GM19324 (cell line): ENCODE measurements around the gene HTD2.
A peak's percentile ranks its signal among the peaks of the same experiment; 100 is the strongest.
"Not testable (repeated sequence)": the region's sequence is repeated elsewhere in the genome, so short reads cannot be mapped to it uniquely, and the experiment has no call there.

Experiments
- ATAC-seq: cut with Tn5 transposase; IDR thresholded peaks from one replicate; pipeline ENCODE4 v1.9.1; 2021; ENCODE audit warnings: mild to moderate bottlenecking, moderate library complexity; ENCODE audit not compliant: unreplicated experiment, low FRiP score

HTD2 gene

DNA sequence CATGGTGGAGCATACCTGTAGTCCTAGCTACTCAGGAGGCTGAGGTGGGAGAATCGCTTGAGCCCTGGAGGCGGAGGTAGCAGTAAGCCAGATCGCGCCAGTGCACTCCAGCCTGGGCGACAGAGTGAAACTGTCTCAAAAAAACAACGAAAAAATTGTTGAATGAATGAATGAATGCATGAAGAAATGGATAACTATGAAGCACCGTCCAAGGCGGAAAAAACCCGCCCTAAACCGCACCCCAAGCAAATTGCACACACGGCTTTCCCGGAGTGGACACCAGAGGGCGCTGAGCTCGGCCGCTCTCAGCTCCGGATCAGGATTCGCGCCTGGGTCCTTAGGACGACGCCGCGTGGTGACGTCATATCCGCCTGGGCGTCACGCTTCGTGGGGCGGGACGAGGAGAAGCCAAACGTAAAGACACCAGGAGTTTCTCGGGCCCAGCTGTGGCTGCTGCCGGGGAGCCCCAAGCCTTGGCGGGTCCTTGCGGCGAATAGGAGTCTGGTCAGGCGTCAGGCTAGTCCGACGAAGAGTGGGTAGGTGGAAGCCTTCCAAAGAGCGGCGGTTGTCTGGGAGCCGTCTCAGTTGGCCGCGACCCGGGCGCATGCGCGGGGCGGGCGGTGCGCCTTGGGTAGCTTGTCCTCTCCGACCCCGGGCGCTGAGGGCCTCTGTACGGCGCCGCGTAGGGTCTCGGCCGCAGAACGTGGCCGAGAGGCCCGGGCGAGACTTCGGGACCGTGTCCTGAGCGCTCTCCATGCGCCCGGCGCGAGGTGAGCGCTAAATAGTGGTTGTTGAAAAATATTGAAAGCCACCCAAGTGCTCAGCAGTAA, at the start of gene HTD2, which contains the start of gene RPP14:
TSS of gene HTD2 (plus strand) at position 639 of the 830 bp plus-strand sequence. CDS start 11,094 bp downstream, outside the sequence.
TSS of gene RPP14 (plus strand) at position 364 of the 830 bp plus-strand sequence. CDS start 4,085 bp downstream, outside the sequence.
- ATAC-seq, result peak; percentile 93

DNA sequence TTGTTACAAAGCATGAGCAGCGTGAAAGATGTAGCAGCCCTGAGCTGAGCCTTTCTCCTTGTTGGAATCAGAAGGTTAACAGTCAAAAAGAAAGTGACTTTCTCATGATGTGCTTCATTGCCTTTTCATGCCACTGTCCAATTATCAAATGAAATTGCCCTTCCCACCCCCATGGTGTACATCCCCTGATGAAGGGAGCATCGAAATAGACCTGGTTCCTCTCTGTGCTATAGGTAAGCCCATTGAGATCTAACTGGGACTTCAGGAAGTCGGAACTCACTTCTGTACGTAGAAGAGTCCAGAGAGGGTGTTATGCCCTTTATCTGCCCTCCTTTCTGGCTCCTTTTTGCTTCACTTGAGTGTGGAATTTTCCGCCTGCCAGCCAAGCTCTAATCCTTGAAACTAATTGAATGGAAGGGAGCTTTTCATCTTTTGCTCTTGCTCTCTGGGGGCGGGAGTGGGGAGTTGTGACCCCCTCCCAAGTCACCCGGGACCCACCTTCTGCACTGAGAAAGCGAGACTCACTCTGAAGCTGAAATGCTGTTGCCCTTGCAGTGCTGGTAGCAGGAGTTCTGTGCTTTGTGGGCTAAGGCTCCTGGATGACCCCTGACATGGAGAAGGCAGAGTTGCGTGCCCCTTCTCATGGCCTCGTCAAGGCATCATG, 47.8 kb upstream of the HTD2 start:
- ATAC-seq, result no peak

DNA sequence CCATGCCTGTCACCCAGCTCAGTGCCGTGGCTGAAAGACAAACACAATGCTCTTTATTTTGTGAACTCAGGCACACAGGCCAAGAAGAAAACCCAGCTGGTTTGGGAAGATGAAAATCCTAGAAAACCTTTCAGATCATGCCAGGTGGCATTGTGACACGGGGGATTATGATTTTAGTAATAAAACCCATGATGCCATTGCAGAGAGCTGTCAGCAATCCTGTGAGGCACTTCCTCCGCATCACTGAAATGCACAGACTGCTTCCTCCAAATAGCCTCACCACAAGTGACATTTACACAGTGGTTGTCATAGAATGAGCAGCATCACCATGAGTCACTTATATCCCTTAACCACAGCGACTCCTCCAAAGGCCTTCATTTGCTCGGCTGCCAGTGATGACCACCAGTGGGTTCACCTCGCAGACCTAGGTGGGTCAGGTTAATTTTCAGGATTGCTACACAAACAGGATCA, 46.0 kb upstream of the HTD2 start:
- no peak for ATAC-seq

DNA sequence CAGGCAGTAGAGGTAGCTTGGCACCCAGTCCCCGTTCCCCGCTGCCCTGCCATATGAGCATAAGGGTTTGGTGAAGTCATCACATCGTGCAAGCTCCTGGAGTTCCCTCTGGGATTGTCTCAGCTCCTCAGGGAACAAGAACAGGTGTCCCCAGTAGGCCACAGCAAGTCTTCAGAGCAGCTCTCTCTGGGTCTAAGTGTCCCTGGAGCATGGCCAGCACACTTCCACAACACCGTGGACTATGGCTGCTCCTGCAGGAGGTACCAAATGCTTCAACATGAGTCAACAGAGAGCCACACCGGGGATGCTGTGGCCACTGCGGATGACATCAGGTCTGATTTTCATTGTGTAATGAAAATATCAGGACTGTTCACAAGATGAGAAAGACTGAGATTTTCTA, 45.6 kb upstream of the HTD2 start:
- no peak for ATAC-seq

DNA sequence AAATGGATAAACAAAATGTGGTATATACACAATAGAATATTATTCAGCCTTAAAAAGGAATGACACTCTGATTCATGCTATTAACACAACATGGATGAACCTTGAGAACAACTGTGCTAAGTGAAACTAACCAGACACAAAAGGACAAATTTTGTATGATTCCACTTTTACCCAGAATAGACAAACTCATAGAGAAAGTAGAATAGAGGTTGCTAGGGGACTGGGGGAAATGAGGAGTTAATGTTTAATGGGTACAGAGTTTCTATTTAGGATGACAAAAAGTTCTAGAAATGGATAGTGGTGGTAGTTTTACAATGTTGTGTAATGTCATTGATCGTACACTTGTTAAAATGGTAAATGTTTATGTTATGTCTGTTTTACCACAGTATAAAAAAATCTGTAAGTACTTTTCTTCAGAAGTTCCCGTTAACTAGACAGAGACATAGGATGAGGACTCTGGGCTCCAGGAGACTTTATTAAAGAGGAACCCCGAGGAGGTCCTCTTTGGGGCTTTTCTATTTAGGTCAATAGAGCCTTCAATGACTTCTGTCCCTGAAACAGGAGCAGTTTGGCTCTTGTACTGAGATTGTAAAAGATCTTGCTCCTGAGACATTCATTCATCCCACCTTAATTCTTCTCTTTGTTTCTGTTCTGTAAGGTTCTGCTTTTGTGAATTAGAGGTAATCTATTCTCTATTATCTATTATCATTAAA, 44.2 kb upstream of the HTD2 start:
- peak; percentile 62 for ATAC-seq

DNA sequence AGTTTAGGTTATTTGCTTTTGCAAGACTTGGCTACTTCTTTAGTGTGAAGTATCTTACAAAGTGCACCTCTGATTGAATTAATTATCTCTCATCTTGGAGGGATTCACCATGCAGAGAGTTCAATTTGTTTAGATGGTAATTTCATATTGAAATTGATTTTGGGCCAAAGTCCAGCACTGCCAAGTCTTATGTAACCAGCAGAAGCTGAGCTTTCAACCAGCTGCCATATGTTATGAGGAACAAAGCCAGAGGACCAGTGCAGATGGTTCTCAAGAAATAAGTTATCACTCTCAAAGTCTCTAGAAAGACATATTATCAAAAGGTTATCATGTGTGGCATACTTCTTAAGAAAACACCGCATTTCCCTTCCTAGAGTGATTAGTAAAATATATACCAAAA, 39.7 kb upstream of the HTD2 start:
- no peak for ATAC-seq

DNA sequence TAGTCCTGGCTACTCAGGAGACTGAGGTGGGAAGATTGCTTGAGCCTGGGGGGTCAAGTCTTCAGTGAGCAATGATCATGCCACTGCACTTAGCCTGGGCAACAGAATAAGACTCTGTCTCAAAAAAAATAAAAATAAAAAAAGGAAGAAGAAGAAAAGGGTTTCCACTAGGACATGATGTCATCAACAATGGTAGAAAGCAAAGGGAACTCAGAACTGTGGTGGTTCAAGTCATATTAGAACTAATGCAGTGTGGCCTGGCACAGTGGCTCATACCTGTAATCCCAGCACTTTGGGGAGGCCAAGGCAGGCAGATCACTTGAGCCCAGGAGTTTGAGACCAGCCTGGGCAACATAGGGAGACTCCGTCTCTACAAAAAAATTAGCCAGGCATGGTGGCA, 38.8 kb upstream of the HTD2 start:
- ATAC-seq, result not testable (repeated sequence)

DNA sequence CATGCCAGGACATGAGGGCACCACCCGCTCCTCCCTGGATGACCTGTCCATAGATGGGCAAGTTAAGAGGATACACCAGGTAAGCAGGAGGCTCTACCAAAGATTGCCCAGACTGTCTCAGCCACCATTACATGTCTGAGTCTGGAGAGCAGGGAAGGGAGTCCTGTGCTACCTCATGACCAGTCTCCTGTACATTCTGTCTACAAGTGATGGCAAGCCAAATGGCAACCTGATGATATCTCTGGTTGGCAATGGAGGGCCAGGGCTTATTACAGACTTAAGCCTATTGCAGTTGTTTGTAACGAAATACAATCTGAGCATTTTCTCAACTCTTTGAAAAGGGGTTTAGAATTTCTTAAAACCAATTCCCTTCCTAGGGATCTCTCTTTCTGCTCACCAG, 37.0 kb upstream of the HTD2 start:
- no peak for ATAC-seq

DNA sequence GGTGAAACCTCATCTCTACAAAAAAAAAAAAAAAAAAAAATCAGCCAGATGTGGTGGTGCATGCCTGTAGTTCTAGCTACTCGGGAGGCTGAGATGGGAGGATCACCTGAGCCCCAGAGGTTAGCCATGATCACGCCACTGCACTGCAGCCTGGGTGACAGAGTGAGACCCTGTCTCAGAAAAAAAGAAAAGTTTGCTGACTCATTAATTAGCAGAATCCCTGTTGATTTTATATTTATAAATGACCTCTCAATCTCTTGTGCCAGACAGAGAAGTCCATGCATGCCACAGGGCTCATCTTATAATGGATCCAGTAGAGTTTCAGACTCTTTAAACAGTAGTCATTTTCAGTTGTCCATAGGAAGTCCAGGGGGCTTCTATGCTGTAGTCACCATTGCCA, 35.8 kb upstream of the HTD2 start:
- no peak for ATAC-seq

DNA sequence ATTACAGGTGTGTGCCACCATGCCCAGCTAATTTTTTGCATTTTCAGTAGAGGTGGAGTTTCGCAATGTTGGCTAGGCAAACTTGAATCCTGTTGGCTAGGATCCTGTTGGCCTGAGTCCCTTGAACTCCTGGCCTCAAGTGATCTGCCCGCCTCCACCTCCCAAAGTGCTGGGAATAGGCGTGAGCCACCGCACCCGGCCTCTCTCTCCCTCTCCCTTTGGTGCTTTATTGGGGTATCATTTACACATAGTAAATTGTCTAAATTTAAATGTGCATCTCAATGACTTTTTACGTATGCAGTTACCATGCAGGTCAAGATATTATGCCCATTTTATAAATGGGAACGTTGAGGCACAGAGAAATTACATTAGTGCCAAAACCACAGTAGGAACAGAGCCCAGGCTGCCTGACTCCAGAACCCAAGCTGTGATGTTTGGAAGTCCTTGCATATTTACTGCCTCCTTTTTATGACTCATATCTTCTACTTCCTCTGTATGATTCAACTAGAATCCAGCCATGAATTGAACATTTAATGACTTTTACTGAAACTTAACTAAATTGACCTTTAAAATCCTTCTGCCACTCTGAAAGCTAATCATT, 34.3 kb upstream of the HTD2 start:
- no peak for ATAC-seq

DNA sequence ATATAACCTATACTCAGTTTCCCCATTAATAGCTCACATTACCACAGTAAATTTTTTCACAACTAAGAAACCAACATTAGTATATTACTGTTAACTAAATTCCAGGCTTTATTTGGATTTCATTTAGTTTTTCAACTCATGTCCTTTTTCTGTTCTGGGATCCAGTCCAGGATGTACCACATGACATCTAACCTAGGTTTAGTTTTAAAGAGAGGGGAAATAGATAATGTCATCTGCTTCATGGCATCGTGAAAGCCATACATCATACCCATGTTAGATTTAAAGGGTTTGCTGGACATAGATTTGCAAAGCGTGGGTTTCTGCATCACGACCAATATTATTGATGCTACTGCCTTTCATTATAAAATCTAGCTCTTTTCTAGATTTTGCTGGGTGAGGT, 33.4 kb upstream of the HTD2 start:
- ATAC-seq, result no peak

DNA sequence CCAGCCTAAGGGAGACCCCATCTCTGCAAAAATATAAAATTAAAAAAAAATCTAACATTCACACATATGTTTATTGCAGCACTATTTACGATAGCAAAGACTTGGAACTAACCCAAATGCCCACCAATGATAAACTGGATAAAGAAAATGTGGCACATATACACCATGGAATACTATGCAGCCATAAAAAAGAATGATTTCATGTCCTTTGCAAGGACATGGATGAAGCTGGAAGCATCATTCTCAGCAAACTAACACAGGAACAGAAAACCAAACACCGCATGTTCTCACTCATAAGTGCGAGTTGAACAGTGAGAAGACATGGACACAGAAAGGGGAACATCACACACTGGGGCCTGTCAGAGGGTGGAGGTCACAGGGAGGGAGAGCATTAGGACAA, 33.0 kb upstream of the HTD2 start:
- ATAC-seq, result not testable (repeated sequence)

DNA sequence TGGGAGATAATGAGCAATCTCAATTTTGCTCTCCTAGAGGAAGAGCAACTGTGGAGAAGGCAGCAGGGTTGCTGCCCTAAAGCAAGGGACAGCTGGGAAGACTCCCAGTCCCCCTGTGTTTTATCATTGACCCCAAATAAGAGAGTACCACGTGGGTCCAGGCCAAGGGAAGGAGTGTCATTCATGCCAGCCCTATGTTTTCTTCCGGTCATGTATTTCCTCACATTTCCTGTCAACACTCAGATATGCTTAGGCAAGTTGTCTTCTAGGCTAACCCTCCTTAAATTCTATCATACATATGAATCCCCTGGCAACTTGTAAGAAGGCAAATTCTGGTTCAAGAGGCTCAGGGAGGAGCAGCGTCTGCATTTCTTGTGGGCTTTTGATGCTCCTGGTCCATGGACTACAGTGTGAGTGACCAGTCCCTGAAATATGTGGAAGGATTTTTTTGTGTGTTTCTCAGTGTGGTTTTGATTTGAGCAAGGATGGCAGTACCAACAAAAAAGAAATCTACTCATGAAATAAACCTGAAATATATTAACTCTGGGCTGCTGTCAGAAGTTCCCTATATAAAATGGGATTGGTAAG, 32.2 kb upstream of the HTD2 start:
- no peak for ATAC-seq

DNA sequence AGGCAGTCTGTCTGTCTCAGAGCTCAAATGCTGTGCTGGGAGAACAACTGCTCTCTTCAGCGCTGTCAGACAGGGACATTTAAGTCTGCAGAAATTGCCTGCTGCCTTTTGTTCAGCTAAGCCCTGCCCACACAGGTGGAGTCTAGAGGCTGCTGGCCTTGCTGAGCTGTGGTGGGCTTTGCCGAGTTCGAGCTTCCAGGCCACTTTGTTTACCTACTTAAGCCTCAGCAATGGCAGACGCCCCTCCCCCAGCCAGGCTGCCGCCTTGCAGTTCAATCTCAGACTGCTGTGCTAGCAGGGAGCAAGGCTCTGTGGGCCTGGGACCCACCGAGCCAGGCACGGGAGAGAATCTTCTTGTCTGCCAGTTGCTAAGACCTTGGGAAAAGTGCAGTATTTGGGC, 25.3 kb upstream of the HTD2 start:
- ATAC-seq, result no peak

DNA sequence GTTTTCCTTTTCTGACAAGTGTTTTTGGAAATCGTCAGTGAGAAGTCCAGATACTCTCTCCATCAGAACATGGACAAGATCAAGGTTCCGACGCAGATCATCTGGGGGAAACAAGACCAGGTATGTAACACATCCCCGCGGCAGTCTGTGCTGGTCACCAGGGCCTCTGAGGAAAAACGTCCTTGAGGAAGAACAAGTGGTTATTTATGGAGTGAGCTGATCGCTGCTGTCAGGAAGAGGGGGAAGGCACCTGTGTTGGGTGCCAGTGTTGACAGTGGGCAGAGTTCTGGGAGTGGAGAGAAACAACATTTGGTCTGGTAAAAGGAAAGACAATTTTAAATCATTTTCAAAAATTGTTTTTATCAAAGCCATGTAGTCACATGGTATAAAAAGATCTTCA, 21.0 kb upstream of the HTD2 start:
- no peak for ATAC-seq

DNA sequence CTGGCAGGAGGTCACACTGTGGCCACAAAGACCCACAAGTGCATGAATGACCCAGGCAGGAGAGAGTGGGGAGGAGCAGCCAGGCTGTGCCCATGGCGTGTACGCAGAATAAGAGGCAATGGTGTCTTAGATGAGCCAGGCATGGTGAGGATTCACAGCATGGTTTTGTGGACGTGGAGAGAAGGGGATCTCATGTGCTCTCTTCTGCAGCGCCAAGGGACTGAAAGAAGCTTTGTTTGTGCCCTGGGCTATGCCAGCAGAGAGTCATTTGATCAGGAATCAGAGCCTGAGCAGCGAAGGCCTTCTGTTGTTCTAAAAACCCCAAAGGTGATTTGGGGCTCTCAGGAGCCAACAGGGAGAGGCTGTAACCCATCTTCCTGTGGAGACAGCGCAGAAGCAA, 19.0 kb upstream of the HTD2 start:
- ATAC-seq, result no peak

DNA sequence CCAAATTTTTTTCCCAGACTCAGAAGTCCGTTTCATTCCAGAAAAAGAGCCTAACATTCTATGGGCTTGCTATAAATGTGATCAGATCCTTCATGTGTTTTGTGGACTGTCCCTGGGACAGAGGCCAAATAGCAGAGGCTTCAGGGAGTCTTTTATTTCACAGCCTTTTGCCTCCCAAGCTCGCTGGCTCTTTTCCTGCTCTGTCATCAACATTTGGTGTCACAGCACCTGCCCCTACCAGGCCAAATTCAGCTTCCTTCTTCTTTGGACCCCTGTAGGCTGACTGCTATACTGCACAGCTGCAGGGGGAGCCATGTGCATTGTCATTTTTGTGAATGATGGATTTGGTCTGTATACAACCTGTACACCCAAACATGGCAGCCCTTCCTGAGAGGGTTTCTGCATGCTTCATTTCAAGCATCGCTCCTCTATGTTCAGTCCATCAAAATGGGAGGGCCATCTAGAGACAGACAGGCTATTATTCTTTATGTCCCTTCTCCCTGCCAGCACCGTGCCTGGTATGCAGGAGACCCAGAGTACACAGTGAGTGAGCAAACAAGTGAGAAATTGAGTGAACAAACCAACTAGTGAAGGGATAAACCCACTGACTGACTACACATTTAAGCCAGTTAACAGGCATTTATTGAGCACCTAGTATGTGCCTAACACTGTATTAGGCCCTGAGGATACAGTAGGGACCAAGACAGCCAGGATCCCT, 18.1 kb upstream of the HTD2 start:
- no peak for ATAC-seq

DNA sequence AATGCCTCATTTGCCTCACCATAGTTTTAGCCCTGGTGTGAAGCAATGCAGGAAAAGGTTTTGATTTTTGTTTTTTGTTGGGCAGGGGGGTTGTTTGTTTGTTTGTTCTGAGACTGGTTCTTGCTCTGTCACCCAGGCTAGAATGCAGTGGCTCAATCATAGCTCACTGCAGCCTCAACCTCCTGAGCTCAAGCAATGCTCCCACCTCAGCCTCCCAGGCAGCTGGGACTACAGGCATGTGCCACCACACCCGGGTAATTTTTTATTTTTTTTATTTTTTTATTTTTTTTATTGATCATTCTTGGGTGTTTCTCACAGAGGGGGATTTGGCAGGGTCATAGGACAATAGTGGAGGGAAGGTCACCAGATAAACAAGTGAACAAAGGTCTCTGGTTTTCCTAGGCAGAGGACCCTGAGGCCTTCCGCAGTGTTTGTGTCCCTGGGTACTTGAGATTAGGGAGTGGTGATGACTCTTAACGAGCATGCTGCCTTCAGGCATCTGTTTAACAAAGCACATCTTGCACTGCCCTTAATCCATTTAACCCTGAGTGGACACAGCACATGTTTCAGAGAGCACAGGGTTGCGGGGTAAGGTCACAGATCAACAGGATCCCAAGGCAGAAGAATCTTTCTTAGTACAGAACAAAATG, 17.2 kb upstream of the HTD2 start:
- not testable (repeated sequence) for ATAC-seq

DNA sequence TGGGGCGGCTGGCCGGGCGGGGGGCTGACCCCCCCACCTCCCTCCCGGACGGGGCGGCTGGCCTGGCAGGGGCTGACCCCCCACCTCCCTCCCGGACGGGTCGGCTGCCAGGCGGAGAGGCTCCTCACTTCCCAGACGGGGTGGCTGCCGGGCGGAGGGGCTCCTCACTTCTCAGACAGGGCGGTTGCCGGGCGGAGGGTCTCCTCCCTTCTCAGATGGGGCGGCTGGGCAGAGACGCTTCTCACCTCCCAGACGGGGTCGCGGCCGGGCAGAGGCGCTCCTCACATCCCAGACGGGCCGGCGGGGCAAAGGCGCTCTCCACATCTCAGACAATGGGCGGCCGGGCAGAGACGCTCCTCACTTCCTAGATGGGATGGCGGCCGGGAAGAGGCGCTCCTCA, 15.9 kb upstream of the HTD2 start:
- ATAC-seq, result not testable (repeated sequence)
